GM12878 (cell line): ENCODE results near the gene WNK1. TPM values are rescaled to one million over a fixed set of nuclear protein-coding genes. Genes with fewer than 3 reads are reported as not detected.

Experiments
- ATAC-seq: fragments of 200-7000 bp; cut with Tn5 transposase; 3 replicates; pipeline ENCODE4 v1.9.1; 2020; ENCODE audit warnings: mild to moderate bottlenecking, moderate library complexity
- BruUV-seq: library from RNA; stranded (reverse); fragments of 400-500 nt; replicated peaks from 2 replicates; lab custom pipeline; 2021; lab: Mats Ljungman, UMichigan
- CTCF ChIA-PET: fragments of 300-600 bp; sonication (Branson Sonifier 250); formaldehyde crosslinking; extraction: SDS; loops from one replicate; lab custom pipeline; 2021; ENCODE audit warnings: inconsistent platforms; lab: Yijun Ruan, JAX
- POLR2A ChIA-PET: fragments of 350-600 bp; formaldehyde crosslinking; extraction: SDS; loops from one replicate; lab custom pipeline; 2021; ENCODE audit warnings: inconsistent platforms; lab: Charles Lee
- RAD21 ChIA-PET: fragments of 300-600 bp; sonication (Branson Sonifier 250); formaldehyde crosslinking; loops from one replicate; lab custom pipeline; 2023; ENCODE audit warnings: antibody characterized with exemption; ENCODE audit not compliant: unreplicated experiment; lab: Charles Lee
- SMC1A ChIA-PET: fragments of 300-600 bp; sonication (Branson Sonifier 250); formaldehyde crosslinking; loops from one replicate; lab custom pipeline; 2023; ENCODE audit not compliant: unreplicated experiment, uncharacterized antibody; lab: Charles Lee
- DNase-seq: peaks from one replicate; pipeline ENCODE4 v3.0.0-alpha.2; 2011; ENCODE audit warnings: low read depth, low spot score
- FAIRE-seq: peaks from 3 replicates; lab custom pipeline; 2011; peaks lifted over from hg19 to GRCh38; lab: Jason Lieb, UNC
- H2AFZ ChIP-seq: 2 replicates; pipeline ENCODE4 v1.6.0; 2011; ENCODE audit warnings: low read depth, low read length, control low read depth; ENCODE audit not compliant: control insufficient read depth
- H3K27ac ChIP-seq: 2 replicates; pipeline ENCODE4 v1.5.1; 2011; ENCODE audit warnings: control low read depth; ENCODE audit not compliant: control insufficient read depth, insufficient read depth
- H3K27me3 ChIP-seq, 2 experiments: replicated peaks in 1 of 2; 2 replicates each; pipeline versions ENCODE4 v1.6.0 to v1.6.1; 2011; ENCODE audit warnings: low read length in 1 of 2; ENCODE audit not compliant: control insufficient read depth in 2 of 2, insufficient read depth in 2 of 2
- H3K36me3 ChIP-seq, 2 experiments: 2 replicates each; pipeline ENCODE4 v1.5.1; 2011; ENCODE audit warnings: low read length in 1 of 2; ENCODE audit not compliant: control insufficient read depth in 2 of 2, insufficient read depth in 2 of 2
- H3K4me1 ChIP-seq: 2 replicates; pipeline ENCODE4 v1.6.1; 2011; ENCODE audit warnings: mild to moderate bottlenecking, low read length, moderate library complexity, mixed read lengths; ENCODE audit not compliant: control insufficient read depth, insufficient read depth
- H3K4me2 ChIP-seq: 2 replicates; pipeline ENCODE4 v1.6.0; 2011; ENCODE audit warnings: control low read depth; ENCODE audit not compliant: control insufficient read depth, insufficient read depth
- H3K4me3 ChIP-seq: fragments of 200-600 bp; sonication (generic); 2 replicates; pipeline ENCODE4 v1.5.1; 2016
- H3K79me2 ChIP-seq: 2 replicates; pipeline ENCODE4 v1.6.0; 2011; ENCODE audit warnings: low read length; ENCODE audit not compliant: control insufficient read depth, insufficient read depth
- H3K9ac ChIP-seq: 2 replicates; pipeline ENCODE4 v1.8.0; 2011; ENCODE audit warnings: low read length, control low read depth, mixed read lengths; ENCODE audit not compliant: control insufficient read depth, insufficient read depth
- H3K9me3 ChIP-seq: replicated peaks from 3 replicates; pipeline ENCODE4 v1.5.1; 2011; ENCODE audit warnings: mild to moderate bottlenecking, low read length; ENCODE audit not compliant: control insufficient read depth, insufficient read depth
- H4K20me1 ChIP-seq: 2 replicates; pipeline ENCODE4 v1.6.0; 2011; ENCODE audit not compliant: control insufficient read depth, insufficient read depth
- ETV6 ChIP-seq, 2 experiments: fragments of 450-650 bp in 1 of 2; IDR thresholded peaks in 1 of 2; conservative IDR thresholded peaks in 1 of 2; 2 replicates each; pipeline ENCODE4 v1.6.1; 2014; ENCODE audit warnings: antibody characterized with exemption in 1 of 2, borderline replicate concordance in 1 of 2, low read depth in 1 of 2, mild to moderate bottlenecking in 1 of 2, moderate library complexity in 1 of 2
- MEF2A ChIP-seq: IDR thresholded peaks from 2 replicates; pipeline ENCODE4 v1.6.1; 2011; ENCODE audit warnings: low read depth, mild to moderate bottlenecking, low read length, moderate library complexity; ENCODE audit not compliant: insufficient read depth
- MTA3 ChIP-seq: IDR thresholded peaks from 2 replicates; pipeline ENCODE4 v1.6.1; 2012; ENCODE audit warnings: low read length, inconsistent platforms, borderline replicate concordance
- NFIC ChIP-seq: IDR thresholded peaks from 2 replicates; pipeline ENCODE4 v1.6.1; 2012; ENCODE audit warnings: low read depth, mild to moderate bottlenecking, inconsistent platforms, low read length, moderate library complexity
- SMAD1 ChIP-seq: fragments of 450-650 bp; IDR thresholded peaks from 2 replicates; pipeline ENCODE4 v1.6.1; 2018; ENCODE audit warnings: mild to moderate bottlenecking, low read depth; ENCODE audit not compliant: partially characterized antibody
- STAT3 ChIP-seq: IDR thresholded peaks from 2 replicates; pipeline ENCODE4 v1.6.1; 2011; ENCODE audit warnings: low read depth, low read length, improper control_type of control experiment
- SUPT20H ChIP-seq: IDR thresholded peaks from 2 replicates; pipeline ENCODE4 v1.6.1; 2011; ENCODE audit warnings: low read depth, mild to moderate bottlenecking, low read length, moderate library complexity, borderline replicate concordance; ENCODE audit not compliant: control insufficient read depth
- YBX1 ChIP-seq: fragments of 450-650 bp; IDR thresholded peaks from 2 replicates; pipeline ENCODE4 v1.6.1; 2016; ENCODE audit warnings: antibody characterized with exemption
- WGBS: methylation state at CpG from one replicate; pipeline ENCODE4 v1.1.6; 2016; ENCODE audit warnings: low lambda C conversion rate; ENCODE audit not compliant: insufficient replicate concordance, insufficient coverage; ENCODE audit errors: missing lambda C conversion rate; 5-methylcytosine and 5-hydroxymethylcytosine counted together
- in situ Hi-C: fragments of 300-500 bp; cut with MboI; formaldehyde crosslinking; loops from 9 replicates; pipeline ENCODE4 v1.14.3; 2018; ENCODE audit warnings: mixed read lengths
- intact Hi-C: fragments of 100-400 bp; cut with micrococcal nuclease; formaldehyde crosslinking; loops from one replicate; pipeline ENCODE4 v1.14.2; 2022; ENCODE audit not compliant: unreplicated experiment
- polyA plus RNA-seq, 11 experiments: library from polyadenylated mRNA; depleted of rRNA in 4 of 11; unstranded in 6 of 11; stranded (reverse) in 5 of 11; fragments of >200 nt; fragmentation: Nextera tagmentation in 4 of 11; fragmentation: Illumina TruSeq in 1 of 11; extraction: Ambion mirVana in 4 of 11; extraction: Trizol in 1 of 11; gene quantifications; 1 replicate in 1 of 11; 2 replicates in 10 of 11; pipeline versions ENCODE4 v1.2.1 to v1.2.3, GENCODE V29; 2011 to 2016; ENCODE audit warnings: inconsistent platforms in 2 of 11, missing spikeins in 2 of 11, low read depth in 1 of 11
- total RNA-seq, 4 experiments: library from RNA; depleted of rRNA in 3 of 4; stranded (reverse); fragments of >200 nt in 3 of 4; fragmentation: Illumina TruSeq in 1 of 4; extraction: Trizol in 1 of 4; gene quantifications; 2 replicates each; pipeline versions ENCODE4 v1.2.1 to v1.2.3, GENCODE V29; 2013 to 2021
- TF ChIP-seq, protein P1 (sequence below): IDR thresholded peaks from 2 replicates; pipeline ENCODE4 v1.6.1; 2012; ENCODE audit warnings: low read depth, low read length, improper control_type of control experiment
- TF ChIP-seq, protein P2 (sequence below): fragments of 450-650 bp; IDR thresholded peaks from 2 replicates; pipeline ENCODE4 v1.6.1; 2016; ENCODE audit warnings: mild to moderate bottlenecking, moderate library complexity, borderline replicate concordance

The WNK1 gene
- total and polyA plus RNA-seq, 10 of the 15 experiments (the other 5 are each of a cell fraction or from before 2014, with no cell fraction given): 9.6 to 151 (median 86.6) TPM

GRCh38 chr12:785706-786105, 33.3 kb downstream of the WNK1 start:
- Histone ChIP-seq H4K20me1 (no peaks in the 10 kb centered on the region), H3K27me3 (no peaks in the 10 kb centered on the region), H3K4me1 (peaks cover 24% of the 10 kb centered on the region), H3K4me2 (no peak overlapping the region), H3K27ac (no peak overlapping the region), H3K4me3 (no peak overlapping the region), H3K36me3 (peaks cover 0 to 2% of the 10 kb centered on the region in 2 experiments; a peak in 2 of 4 replicates), H3K9me3 (no peaks in the 10 kb centered on the region; the same call in 1 of the 3 replicates), H3K9ac (no peak overlapping the region), H3K79me2 (peaks cover 94% of the 10 kb centered on the region), H2AFZ (no peak overlapping the region)
- RAD21 ChIA-PET: no interaction called here
- DNase-seq (no peak), ATAC-seq (no peak), FAIRE-seq (no peak)
- in situ Hi-C loops (no loop called here), intact Hi-C loops (no loop called here)
- POLR2A ChIA-PET: interaction anchor here (0.6 to 1.2 kb wide), 3 partner anchors 9 to 20 kb away, joined by 3 to 8 read pairs (median 3); no protein-coding TSS in a partner anchor
- SMC1A ChIA-PET: interaction anchor here (0.9 to 4.4 kb wide), 8 partner anchors 9 to 111 kb away, joined by 3 to 33 read pairs (median 5); no protein-coding TSS in a partner anchor
- WGBS: 79% methylated on average over 2 of the region's 2 CpGs
- CTCF ChIA-PET: interaction anchor here (0.7 to 4.1 kb wide), 6 partner anchors 9 to 863 kb away, joined by 3 to 16 read pairs (median 4); no protein-coding TSS in a partner anchor
- TF ChIP-seq MTA3 (no peak), STAT3 (no peak), SMAD1 (no peak), YBX1 (no peak), MEF2A (no peak), ETV6 (conservative IDR thresholded peaks at IDR 0.05 in 1 of 2, IDR thresholded peaks at IDR 0.05 in 1 of 2; ENCODE audit: borderline replicate concordance in 1 of 2, low read depth in 1 of 2) (no peak), NFIC (no peak), SUPT20H (no peak)
- TF ChIP-seq, protein P1, sequence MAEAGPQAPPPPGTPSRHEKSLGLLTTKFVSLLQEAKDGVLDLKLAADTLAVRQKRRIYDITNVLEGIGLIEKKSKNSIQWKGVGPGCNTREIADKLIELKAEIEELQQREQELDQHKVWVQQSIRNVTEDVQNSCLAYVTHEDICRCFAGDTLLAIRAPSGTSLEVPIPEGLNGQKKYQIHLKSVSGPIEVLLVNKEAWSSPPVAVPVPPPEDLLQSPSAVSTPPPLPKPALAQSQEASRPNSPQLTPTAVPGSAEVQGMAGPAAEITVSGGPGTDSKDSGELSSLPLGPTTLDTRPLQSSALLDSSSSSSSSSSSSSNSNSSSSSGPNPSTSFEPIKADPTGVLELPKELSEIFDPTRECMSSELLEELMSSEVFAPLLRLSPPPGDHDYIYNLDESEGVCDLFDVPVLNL: no peak
- TF ChIP-seq, protein P2, sequence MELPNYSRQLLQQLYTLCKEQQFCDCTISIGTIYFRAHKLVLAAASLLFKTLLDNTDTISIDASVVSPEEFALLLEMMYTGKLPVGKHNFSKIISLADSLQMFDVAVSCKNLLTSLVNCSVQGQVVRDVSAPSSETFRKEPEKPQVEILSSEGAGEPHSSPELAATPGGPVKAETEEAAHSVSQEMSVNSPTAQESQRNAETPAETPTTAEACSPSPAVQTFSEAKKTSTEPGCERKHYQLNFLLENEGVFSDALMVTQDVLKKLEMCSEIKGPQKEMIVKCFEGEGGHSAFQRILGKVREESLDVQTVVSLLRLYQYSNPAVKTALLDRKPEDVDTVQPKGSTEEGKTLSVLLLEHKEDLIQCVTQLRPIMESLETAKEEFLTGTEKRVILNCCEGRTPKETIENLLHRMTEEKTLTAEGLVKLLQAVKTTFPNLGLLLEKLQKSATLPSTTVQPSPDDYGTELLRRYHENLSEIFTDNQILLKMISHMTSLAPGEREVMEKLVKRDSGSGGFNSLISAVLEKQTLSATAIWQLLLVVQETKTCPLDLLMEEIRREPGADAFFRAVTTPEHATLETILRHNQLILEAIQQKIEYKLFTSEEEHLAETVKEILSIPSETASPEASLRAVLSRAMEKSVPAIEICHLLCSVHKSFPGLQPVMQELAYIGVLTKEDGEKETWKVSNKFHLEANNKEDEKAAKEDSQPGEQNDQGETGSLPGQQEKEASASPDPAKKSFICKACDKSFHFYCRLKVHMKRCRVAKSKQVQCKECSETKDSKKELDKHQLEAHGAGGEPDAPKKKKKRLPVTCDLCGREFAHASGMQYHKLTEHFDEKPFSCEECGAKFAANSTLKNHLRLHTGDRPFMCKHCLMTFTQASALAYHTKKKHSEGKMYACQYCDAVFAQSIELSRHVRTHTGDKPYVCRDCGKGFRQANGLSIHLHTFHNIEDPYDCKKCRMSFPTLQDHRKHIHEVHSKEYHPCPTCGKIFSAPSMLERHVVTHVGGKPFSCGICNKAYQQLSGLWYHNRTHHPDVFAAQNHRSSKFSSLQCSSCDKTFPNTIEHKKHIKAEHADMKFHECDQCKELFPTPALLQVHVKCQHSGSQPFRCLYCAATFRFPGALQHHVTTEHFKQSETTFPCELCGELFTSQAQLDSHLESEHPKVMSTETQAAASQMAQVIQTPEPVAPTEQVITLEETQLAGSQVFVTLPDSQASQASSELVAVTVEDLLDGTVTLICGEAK: no peak
- no TSS peak for BruUV-seq
